ENCODE data around the gene B3GALT6.

The B3GALT6 gene

DNA sequence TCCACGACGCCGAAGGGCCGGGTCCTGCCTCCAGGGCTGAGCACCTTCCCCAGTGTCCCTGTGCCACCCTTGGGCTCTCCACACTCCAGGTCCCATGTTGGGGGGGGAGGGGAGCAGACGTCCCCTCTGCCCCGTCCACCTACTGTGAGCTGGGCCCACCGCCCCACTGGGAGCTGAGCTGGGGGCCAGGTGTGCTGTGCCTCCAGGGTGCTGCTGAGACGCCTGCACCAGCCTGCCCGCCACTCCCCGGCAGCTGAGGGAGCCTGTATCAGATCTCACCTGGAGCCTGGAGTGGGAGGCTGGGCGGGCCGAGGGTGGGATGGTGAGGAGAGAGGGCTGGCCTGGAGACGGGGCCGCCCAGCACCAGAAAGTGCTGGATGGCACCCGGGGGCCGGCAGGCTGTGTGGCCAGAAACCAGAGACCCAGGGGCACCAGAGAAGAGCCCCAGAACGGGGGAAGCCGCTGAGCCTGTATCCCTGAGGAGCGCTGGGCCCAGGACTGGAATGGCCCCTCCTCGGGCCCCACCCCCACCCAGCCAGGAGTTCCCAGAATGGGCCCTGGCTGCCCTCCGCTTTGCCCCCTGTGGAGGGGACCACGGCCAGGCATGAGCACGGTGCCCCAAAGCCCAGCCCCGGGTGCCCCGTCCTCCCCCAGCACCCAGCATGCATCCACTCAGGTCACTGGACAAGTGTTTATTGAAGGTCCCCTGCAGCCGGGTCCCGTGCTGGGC is 29.0 kb upstream of the B3GALT6 start:
- DNase-seq = no peak

DNA sequence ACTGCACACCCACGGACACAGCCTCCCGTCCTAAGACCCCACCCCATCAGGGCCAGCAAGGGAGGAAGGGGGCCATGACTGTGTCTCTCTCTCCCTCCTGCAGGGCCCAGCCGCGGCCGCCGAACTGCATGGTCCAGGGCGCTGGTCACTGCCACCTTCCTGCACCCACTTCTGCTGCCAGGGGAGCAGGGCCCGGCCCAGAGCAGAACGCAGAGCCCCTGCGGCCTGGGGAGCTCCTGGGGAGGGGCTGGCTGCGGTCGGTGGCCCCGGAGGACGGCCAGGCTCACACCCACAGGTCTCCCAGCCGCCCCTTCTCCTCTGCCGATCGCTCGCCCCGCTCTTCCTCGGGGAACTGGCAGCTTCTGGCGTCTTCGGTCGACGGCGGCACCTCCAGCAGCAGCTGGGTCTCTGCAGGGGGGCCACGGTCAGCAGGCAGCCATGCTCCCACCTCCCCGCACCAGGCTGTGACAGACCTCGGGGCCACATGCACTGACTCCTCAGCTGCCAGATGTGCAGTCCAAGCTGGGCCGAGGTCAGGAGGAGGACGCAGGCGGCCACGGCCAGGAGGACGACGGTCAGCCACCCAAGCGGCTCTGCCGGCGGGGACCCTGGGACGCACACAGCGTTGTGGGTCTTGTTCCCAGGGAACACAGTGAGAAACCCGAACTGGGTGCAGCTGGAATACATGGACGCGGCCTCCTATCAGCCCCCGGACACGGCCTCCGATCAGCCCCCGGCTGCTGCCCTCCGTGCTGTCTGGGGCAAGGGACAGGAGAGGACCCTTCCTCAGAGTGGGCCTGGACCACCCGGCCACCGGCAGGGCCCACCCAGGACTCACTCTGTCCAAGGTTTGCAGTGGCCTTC is 28.2 kb upstream of the B3GALT6 start:
- DNase-seq = no peak

DNA sequence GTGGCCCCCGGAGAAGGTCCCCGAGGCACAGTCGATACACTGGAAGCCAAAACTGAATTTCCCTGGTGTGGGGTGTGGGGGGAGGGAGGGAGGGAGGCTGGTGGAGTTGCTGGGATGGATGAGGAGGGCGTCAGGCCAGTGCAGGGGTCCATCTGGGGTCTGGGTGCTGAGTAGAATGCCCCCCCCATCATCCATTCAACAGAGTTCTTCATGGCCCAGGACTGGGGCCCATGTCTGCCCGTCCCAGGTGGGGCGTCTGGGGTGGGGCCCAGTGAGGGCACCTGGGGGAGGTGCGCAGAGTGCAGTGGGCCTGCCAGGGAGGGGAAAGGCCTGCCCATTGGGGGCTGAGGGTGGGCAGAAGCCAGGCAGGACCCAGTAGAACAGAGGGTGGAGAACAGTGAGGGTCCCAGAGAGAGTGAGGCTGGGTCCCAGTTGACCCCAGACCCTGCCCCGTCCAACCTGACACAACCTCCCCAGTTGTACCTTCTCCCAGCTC is 27.6 kb upstream of the B3GALT6 start:
- no peak for DNase-seq

DNA sequence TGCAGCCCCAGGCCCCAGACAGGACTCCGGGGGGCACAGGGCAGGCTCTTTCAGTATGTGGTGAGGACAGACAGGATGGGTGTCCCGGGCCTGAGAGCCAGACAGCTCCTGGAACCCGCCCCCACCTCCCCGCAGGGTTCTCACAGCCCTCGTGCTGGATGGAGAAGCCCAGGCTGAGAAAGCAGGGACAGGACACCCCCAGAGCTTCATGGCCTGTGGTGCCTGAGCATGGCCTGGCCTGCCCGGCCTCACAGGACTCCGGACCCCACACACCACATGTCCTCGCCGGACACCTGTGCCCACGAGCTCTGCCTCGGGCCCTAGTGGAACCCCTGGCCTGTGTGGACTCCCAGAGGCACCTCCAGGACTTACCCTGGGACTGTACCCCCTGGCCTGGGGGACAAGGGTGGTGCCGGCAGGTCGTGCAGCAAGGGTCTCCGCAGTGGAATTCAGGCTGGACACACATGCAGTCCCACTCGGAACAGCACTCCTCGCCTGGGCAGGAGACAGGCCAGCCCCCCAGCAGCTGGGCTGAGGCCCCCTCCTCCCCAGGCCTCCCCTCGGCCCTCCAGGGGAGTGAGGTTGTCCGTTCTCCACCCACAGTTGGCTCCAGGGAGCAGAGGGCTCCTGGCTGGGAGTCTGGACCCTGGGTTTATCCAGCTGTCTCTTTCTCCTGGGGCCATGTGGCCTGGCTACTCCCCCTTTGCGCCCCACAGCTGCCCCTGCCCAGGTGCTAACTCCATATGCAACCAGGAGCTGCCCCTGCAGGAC is 26.9 kb upstream of the B3GALT6 start:
- DNase-seq = no peak

DNA sequence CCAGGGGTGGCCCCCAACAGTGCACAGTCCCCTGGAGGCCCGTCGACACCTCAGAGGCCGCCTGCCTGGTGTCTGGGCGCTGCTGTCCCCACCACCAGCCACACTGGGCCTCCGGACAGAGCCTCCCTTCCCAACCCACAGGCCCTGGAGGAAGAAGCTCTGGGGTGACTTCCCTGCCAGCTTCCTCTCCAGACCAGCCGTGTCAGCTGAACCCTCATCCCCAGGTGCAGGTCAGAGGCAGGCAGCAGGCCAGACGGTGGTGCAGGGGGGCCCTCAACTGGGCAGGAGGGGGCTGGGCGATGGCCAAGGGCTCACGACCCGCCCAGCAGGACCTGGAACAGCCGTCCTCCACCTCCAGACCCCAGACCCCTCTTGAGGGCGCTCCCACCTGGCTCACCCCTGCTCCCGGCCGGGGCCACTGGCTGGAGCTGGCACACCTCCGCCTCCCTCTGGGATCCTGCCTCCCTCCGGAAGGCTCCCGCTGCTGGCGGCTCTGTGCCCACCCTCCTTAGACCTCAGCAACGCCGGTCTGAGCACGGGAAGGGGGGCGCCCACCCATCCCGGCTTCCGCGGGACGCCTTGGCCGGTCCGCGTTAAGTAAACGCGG is 26.2 kb upstream of the B3GALT6 start:
- DNase-seq = no peak

DNA sequence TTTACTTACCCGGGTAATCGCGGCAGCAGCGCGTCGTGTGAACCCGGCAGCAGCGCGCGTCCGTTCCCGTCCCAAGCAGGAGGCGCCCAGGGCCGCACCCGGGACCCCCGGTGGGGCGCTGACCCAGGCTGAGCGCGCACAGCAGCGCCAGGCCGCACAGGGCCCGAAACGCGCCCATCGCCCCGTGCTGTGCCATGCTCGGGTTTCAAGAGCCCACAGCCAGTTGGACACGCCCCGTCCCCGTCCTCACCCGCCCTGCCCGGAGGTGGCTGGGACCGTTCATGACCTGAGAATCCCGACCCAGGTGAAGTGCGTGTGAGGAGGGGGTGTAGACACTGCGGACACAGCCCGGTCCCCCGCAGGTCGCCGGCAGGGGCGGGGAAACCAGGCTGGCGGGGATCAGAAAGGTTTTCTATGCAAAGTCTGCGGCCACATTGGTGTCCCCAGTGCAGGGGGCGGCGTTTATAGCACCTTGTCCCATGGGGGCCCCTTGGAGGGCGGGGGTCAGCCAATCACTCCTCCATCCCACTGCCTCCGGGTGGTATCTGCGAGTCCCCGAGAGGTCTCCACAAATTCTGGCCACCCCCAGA is 25.6 kb upstream of the B3GALT6 start, which contains the start of gene TNFRSF18:
Gene TNFRSF18 (minus strand): TSS at position 217 of the 590 bp plus-strand sequence. CDS start 21 bp downstream, at position 196.
- peak; percentile 82 for DNase-seq

DNA sequence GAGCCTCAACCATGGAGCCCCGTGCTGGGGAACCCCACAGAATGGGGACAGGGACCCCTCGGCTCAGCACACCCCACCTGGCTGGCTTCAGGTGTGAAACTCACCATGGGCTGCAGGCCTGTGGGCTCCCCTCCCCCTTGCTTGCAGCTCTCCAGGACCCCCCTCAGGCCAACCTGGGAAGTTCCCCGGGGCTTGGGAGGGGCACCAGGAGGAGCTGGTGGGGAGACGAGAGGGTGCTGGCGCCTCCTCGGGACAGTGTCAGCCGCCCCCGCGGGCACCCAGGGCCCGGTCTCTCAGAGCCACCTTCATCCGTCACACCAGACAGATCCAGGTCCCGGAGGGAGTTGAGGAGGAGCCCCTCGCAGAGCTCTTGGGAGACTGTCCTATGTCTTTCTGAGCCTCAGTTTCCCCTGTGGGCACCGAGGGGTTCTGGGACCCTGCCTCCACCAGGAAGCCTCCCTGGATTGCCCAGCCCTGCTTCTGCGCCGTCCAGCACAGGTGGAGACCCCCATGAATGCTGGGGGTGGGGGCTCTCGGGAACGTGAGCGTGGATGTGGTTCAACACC is 25.0 kb upstream of the B3GALT6 start:
- no peak for DNase-seq

DNA sequence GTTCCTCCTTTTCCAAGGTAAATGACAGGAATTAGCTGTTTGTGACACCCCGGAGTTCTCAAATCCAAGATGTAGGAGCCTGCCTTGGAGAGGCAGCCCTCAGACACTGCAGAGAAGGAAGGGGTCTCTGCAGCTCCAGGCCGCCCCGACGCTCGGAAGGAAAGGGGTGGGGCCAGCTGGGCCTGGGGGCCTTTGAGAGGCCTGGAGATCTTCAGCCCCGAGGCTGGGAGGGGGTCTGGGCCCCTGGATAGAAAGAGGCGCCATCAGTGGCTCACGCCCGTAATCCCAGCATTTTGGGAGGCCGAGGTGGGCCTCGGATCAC is 24.5 kb upstream of the B3GALT6 start:
- DNase-seq = no peak

DNA sequence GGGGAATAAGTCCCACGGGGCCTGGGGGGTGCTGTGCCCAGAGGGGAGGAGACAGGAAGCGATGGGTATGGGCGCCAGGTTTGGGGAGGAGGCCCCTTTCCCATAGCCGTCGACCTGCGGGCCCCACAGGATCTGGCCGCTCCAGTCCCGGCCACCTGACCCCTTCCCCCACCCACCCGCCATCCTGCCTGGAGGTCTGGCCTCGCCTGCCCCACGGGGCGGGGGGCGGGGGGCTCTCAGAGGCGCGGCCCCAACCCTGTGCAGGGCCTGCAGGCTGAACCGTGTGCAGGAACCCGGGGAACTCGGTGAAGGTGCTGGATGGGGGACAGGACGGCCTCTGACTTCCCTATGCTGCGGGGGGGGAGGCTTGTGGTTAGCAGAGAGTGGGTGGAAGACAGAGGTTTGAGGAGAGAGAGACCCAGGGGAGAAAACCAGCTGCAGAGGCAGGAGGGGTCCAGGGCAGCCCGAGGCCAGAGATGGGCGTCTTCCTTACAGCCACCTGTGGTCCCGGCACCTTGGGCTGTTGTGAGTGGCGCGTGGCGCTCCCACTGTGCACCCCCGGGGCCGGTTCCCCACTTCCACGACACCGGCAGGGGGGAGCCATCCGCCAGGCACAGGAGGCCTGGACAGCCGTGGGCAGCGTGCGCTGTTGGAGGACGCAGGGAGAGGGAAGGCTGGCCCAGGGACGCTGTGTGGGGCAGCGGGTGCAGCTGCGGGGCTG is 23.2 kb upstream of the B3GALT6 start:
- DNase-seq = peak; percentile 80

DNA sequence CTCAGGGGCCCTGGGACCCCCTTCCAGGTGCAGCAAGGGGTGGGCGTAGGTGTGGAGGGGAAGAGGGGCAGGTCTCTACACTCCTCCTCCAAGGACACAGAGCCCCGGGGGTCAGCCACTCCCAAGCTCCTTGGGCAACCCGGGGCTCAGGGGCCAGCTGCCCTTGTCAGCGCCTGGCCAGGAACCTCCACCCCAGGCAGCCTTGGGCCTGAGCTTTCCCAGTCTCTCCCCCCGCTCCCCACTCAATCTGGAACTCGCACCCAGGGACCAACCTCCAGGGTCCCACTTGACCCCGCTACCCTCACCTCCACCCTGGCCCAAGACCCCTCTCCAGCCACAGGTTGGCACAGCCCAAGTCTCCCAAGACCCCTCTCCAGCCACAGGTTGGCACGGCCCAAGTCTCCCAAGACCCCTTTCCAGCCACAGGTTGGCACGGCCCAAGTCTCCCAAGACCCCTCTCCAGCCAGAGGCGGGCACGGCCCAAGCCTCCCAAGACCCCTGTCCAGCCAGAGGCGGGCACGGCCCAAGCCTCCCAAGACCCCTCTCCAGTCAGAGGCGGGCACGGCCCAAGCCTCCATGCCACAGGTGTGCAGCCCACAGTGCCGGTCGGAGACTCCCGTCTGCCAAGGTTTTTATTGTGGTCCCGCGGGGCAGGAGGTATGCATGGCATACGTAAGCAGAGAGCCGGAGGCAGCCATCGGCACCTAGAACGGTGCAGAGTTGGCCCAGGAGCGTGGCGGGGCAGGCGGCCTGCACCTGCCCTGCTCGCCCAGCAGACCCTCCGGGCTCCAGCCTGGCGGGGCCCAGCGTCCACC is 21.1 kb upstream of the B3GALT6 start:
- DNase-seq = no peak

DNA sequence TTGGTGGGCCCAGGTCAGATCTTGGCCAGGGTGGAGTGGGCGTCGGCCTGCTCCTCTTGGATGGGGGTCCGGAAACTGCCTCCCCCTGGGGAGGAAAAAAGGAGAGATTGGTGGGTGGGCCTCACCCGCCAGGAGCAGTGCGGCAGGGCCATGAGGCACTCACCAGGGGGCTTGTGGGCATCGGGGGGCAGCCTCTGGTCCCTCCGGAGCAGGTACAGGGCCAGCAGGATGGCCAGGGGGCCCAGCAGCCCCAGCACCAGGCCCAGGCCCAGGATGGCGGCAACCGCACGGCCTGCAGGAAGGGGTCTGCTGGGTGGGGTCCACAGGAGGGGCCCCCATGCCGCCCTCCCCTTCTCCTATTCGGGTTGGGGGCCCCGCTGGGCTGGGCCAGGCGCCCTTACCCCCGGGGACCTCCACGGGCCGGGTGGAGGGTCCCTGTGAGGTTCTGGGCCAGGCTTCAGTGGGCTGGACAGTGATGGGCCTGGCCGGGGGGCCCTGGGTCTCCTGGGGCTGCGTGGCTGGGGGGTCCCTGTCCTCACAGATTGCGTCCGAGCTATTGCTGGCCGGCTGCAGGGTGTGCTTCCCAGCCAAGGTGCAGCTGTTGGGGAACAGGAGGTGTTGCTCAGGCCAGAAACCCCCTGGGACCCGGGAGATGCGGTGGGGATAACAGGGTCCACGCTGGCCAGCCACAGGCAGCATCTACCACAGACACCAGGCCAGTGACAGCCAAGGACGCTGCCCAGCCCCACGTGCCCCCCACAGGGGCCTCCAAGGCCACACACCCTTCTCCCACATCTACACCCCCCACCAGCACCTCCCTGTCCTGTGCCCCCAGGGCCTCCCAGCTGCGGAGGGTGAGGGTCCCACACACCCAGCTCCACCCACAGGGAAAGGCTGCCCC is 20.2 kb upstream of the B3GALT6 start:
- DNase-seq = no peak

DNA sequence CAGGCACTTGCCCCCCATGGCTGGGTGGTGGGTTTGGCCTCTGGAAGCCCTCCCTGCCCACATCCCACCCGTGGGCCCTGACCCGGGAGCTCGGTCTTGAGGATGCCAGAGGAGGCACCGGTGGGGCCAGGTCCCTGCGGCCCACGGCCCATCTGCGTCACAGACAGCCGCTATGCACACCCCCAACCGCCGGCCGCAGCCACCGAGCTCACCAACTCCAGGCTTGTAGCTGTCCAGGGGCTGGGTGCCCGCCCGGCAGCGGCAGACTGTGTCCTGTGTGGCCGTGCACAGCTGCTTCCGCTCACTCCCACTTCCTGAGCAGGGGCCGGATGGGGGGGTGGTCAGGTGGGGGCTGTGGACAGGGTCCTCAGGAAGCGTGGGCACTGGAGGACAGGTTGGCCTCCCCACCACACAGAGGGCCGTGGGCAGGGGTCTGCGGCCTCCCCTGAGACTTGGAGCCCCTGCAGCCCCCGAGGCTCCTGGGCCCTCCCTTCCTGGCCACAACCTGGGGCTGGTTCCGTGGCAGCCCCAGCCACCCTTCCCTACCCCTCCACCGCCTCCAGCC is 19.2 kb upstream of the B3GALT6 start:
- no peak for DNase-seq

DNA sequence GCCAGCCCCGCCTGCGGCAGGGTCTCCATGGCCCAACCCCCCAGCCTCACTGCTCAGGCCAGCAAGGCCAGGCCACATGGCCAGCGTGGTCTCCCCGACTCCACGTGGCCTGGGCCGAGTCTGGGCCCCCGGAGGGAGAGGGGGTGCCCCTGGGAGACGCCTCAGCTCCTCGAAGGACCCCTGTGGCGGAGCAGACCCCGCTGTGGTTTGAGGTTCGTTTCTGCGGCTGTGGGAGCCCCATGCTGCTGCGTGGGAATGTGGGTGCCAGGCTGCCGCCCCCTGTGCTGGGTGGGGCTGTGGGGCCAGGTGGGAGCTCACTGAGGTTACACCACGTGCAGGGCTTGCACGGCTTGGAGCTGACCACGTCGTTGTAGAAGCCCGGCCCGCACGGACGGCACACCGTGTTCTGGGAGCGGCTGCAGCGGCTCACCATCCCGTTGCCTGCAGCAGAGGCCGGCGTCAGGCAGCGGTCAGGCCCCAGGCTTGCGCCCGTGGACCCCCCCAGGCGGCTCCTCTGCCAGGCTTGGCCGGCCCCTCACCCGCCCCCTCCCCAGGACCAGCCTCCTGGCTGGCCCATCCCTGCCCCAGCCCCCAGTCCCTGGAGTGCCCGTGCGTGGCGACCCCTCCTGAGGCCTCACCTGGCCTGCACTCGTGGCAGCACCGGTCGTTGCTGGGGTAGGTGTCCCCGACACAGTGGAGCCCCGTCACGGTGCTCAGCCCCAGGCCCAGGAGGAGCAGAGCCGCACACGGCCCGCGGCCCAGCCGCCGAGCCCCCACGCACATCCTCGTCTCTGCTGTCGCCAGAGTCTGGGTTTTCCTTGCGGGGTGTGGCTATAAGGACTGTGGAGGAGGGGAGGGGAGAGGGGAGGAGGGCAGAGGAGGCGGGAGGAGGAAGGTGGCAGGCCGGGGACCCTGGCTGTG is 18.4 kb upstream of the B3GALT6 start, which contains the start of gene TNFRSF4:
Gene TNFRSF4 (minus strand): TSS at position 809 of the 921 bp plus-strand sequence. CDS start 26 bp downstream, at position 783.
- DNase-seq = peak; percentile 83

DNA sequence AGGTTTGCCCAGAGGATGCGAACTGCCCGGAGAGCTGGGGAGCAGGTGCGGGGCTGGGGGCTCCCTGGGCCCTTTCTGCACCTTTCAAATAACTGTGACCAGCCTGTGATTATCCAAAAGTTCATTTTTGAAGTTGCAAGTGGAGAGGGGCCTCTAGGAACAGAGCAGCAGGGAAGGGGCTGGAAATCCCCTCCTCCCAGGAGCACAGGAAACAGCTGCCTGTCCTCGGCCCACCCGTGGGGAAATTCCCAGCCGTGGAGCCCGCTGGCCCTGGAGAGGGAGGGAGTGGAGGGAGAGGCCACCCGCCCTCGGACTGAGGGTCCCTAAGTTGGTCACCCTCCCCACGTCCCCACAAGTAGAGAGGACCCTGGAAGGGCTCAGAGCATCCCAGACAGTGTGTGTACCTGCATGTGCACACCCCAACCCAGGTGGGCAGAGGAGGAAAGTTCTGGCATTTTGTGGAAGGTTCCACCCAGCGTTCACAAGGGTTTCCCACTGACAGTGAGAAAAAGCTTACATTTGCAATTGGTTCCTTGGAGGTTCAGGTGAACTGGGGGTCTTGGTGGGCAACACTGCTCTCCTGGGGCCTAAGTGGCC is 16.9 kb upstream of the B3GALT6 start:
- DNase-seq = no peak

DNA sequence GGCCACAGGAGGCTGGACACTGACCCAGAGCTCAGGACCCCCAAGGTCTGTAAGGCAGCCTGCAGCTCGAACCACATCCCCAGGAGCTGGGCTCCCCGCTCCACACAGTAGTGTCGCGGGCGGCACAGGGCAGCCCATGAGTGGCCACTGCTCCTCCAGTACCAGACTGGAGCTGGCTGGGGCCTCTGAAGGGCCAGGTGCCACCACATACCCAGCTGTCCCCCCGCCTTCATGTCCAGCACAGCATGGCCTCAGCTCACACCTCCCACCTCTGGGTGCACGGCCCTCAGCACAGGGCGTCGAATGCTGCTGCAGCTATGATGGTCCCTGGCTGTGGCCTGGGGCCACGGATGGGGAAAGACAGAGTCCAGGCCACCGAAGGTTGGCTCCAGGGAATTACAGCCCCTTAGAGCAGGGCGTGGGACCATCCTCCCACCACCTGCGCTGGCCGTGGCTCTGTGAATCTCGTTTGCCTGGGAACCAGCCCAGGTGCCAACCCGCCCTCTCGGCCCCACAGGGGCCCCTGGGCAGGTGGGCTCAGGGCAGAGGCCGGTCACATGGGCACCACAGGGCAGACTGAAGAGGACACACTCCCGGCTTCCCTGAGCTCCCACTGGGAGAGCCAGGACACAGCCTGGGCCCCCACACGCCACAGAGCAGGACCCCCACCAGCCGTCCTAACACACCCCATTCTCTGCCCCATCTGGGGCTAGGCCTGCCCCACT is 16.0 kb upstream of the B3GALT6 start:
- no peak for DNase-seq

DNA sequence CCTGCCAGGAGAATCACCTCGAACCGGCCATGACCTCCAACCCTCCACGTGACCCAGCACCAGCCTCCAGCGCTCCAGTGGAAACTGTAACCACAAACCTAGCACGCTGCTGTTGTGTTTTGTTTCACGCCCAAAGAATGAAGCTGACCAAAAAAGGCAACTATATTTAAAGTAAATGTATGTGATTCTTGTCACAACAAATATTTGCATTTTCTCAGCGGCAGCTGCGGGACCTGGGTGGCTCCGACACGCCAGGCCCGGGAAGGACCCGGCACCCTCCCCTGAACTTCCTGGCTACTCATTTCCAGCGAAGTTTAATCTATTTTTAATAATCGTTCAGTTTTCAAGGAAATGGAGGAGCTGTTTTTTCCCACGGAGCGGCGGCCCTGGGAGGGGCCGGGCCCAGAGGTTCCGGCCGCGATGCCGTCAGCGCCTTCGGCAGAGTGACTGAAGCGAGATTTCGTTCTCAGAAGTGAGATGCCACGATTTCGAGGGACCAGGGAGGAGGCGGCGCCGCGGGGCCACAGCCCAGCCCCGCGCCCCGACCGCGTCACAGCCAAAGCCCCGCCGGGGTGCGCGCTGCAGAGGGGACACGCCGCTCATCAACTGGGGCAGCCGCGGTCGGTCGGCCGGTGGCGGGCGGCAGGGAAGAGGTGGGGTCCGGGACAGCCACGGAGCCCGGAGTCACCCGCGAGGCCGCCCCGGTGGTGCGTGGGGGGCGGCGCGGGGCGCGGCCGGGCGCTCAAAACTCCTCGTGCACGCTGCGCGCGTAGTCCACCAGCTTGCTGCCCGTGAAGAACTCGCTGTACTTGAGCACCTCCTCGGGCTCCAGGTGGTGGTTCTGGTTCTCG is 15.0 kb upstream of the B3GALT6 start:
- DNase-seq = no peak

Data from activated CD8-positive, alpha-beta memory T cell treated with anti-CD3 and anti-CD28 coated beads for 24 hours (primary cell).